Loucy (cell line): Measurements from ENCODE around the gene ZSCAN2.

Experiments used
- H2AFZ ChIP-seq: fragments of 200-600 bp; sonication (generic); 2 replicates; pipeline ENCODE4 v1.6.0; 2016; ENCODE audit warnings: antibody characterized with exemption, mild to moderate bottlenecking, low read length, moderate library complexity
- H3F3A ChIP-seq: fragments of 200-600 bp; 2 replicates; pipeline ENCODE4 v1.6.0; 2016; ENCODE audit warnings: antibody characterized with exemption, low read depth, mild to moderate bottlenecking
- H3K27me3 ChIP-seq: fragments of 200-600 bp; sonication (generic); 2 replicates; pipeline ENCODE4 v1.6.1; 2014; ENCODE audit warnings: low read length, mild to moderate bottlenecking; ENCODE audit not compliant: insufficient read depth, poor library complexity, severe bottlenecking
- H3K36me3 ChIP-seq: fragments of 200-600 bp; sonication (generic); 2 replicates; pipeline ENCODE4 v1.6.1; 2016; ENCODE audit warnings: low read length; ENCODE audit not compliant: insufficient read depth
- H3K4me1 ChIP-seq: fragments of 200-600 bp; sonication (generic); 2 replicates; pipeline ENCODE4 v1.5.1; 2014; ENCODE audit warnings: low read length, mild to moderate bottlenecking; ENCODE audit not compliant: insufficient read depth, poor library complexity, severe bottlenecking
- H3K4me2 ChIP-seq: fragments of 200-600 bp; sonication (generic); 2 replicates; pipeline ENCODE4 v1.6.0; 2014; ENCODE audit warnings: antibody characterized with exemption, low read length, low read depth, mild to moderate bottlenecking; ENCODE audit not compliant: poor library complexity, severe bottlenecking
- H3K4me3 ChIP-seq: fragments of 200-600 bp; sonication (generic); 2 replicates; pipeline ENCODE4 v1.5.1; 2014; ENCODE audit warnings: low read length, mild to moderate bottlenecking, mixed read lengths; ENCODE audit not compliant: poor library complexity, severe bottlenecking
- H3K79me2 ChIP-seq: fragments of 200-600 bp; sonication (generic); 2 replicates; pipeline ENCODE4 v1.6.1; 2014; ENCODE audit warnings: low read length; ENCODE audit not compliant: insufficient read depth
- H3K9ac ChIP-seq: fragments of 200-600 bp; sonication (generic); 2 replicates; pipeline ENCODE4 v1.6.0; 2014; ENCODE audit warnings: mild to moderate bottlenecking, low read depth, low read length, moderate library complexity; ENCODE audit not compliant: poor library complexity, severe bottlenecking
- H3K9me2 ChIP-seq: fragments of 200-600 bp; sonication (generic); replicated peaks from 2 replicates; pipeline ENCODE4 v1.6.1; 2016; ENCODE audit warnings: low read depth, low read length, mixed read lengths
- H3K9me3 ChIP-seq: fragments of 200-600 bp; sonication (generic); 2 replicates; pipeline ENCODE4 v1.6.1; 2014; ENCODE audit warnings: mild to moderate bottlenecking, antibody characterized with exemption, low read length, low read depth; ENCODE audit not compliant: insufficient read depth
- H4K20me1 ChIP-seq: fragments of 200-600 bp; sonication (generic); 2 replicates; pipeline ENCODE4 v1.6.0; 2014; ENCODE audit warnings: antibody characterized with exemption, low read length, mild to moderate bottlenecking; ENCODE audit not compliant: insufficient read depth, poor library complexity, severe bottlenecking
- EZH2phosphoT487 ChIP-seq: fragments of 200-600 bp; IDR thresholded peaks from 2 replicates; pipeline ENCODE4 v1.6.1; 2018; ENCODE audit warnings: antibody characterized with exemption, mild to moderate bottlenecking, moderate library complexity, borderline replicate concordance
- TF ChIP-seq, protein P1 (sequence below): fragments of 200-600 bp; sonication (generic); conservative IDR thresholded peaks from 2 replicates; pipeline ENCODE4 v1.5.1; 2014; ENCODE audit warnings: mild to moderate bottlenecking, antibody characterized with exemption, low read length

Gene ZSCAN2

DNA sequence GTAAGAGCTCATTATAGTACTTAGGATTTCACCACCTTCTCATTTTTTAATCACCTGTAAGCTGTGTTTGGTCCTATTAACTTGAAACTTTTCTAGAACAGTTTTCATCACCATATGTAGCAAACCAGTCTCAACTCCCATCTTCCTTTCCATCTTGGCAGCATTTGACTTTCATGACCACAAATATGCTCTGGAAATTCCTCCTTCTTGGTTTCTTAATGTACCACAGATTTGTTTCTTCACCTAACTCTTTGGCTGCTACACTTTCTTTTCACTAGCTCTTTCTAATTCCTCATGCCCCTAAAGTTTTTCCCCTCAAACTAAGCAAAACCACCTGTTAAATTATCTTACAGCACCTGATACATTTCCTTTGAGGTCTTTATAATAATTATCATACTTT, 70.4 kb downstream of the ZSCAN2 start:
- H3F3A ChIP-seq, result no peaks in the 10 kb centered on the region
- H4K20me1 ChIP-seq, result no peaks in the 10 kb centered on the region
- H3K9me2 ChIP-seq, result no peaks in the 10 kb centered on the region
- H2AFZ ChIP-seq, result no peak overlapping the region
- H3K36me3 ChIP-seq, result peaks cover 50% of the 10 kb centered on the region; the same call in 1 of the 2 replicates
- H3K9ac ChIP-seq, result no peak overlapping the region
- H3K27me3 ChIP-seq, result no peaks in the 10 kb centered on the region
- H3K9me3 ChIP-seq, result no peaks in the 10 kb centered on the region
- no peak for TF ChIP-seq EZH2phosphoT487
- TF ChIP-seq, protein P1, sequence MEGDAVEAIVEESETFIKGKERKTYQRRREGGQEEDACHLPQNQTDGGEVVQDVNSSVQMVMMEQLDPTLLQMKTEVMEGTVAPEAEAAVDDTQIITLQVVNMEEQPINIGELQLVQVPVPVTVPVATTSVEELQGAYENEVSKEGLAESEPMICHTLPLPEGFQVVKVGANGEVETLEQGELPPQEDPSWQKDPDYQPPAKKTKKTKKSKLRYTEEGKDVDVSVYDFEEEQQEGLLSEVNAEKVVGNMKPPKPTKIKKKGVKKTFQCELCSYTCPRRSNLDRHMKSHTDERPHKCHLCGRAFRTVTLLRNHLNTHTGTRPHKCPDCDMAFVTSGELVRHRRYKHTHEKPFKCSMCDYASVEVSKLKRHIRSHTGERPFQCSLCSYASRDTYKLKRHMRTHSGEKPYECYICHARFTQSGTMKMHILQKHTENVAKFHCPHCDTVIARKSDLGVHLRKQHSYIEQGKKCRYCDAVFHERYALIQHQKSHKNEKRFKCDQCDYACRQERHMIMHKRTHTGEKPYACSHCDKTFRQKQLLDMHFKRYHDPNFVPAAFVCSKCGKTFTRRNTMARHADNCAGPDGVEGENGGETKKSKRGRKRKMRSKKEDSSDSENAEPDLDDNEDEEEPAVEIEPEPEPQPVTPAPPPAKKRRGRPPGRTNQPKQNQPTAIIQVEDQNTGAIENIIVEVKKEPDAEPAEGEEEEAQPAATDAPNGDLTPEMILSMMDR, result no peak
- no peak overlapping the region for H3K4me2 ChIP-seq
- no peaks in the 10 kb centered on the region for H3K4me1 ChIP-seq
- no peak overlapping the region for H3K4me3 ChIP-seq
- no peaks in the 10 kb centered on the region for H3K79me2 ChIP-seq
